Endodermal cell (in vitro differentiated cells): ENCODE measurements around the gene KCP. TPM values are rescaled to one million over a fixed set of nuclear protein-coding genes. Genes with fewer than 3 reads are reported as not detected.

Source experiments
- DNase-seq: peaks from one replicate; pipeline ENCODE4 v3.0.0-alpha.2; 2017
- H3K27ac ChIP-seq: 2 replicates; pipeline ENCODE4 v1.5.1; 2013; ENCODE audit warnings: mild to moderate bottlenecking, low read depth, low read length, moderate library complexity
- H3K27me3 ChIP-seq: 2 replicates; pipeline ENCODE4 v1.6.1; 2013; ENCODE audit warnings: mild to moderate bottlenecking, low read length, moderate library complexity; ENCODE audit not compliant: insufficient read depth, control insufficient read depth, poor library complexity, severe bottlenecking
- H3K36me3 ChIP-seq: 2 replicates; pipeline ENCODE4 v1.7.0; 2013; ENCODE audit warnings: mild to moderate bottlenecking, low read length, moderate library complexity; ENCODE audit not compliant: control insufficient read depth, insufficient read depth
- H3K4me1 ChIP-seq: one replicate; pipeline ENCODE4 v1.7.0; 2013; ENCODE audit warnings: low read length; ENCODE audit not compliant: control insufficient read depth, insufficient read depth
- H3K4me3 ChIP-seq: 2 replicates; pipeline ENCODE4 v1.5.1; 2013; ENCODE audit warnings: mild to moderate bottlenecking, low read length, moderate library complexity
- H3K9ac ChIP-seq: 2 replicates; pipeline ENCODE4 v1.6.1; 2013; ENCODE audit warnings: mild to moderate bottlenecking, low read length, moderate library complexity; ENCODE audit not compliant: poor library complexity, severe bottlenecking; ENCODE audit errors: extremely low read depth
- H3K9me3 ChIP-seq: 2 replicates; pipeline ENCODE4 v1.6.1; 2013; ENCODE audit warnings: mild to moderate bottlenecking, low read length, moderate library complexity; ENCODE audit not compliant: control insufficient read depth
- H3K27ac Mint-ChIP-seq: 2 replicates; pipeline ENCODE4 v1.8.0; 2020; ENCODE audit warnings: mixed read lengths
- H3K27me3 Mint-ChIP-seq: 2 replicates; pipeline ENCODE4 v1.8.0; 2021; ENCODE audit warnings: mild to moderate bottlenecking, mixed read lengths; ENCODE audit not compliant: insufficient read depth
- H3K36me3 Mint-ChIP-seq: 2 replicates; pipeline ENCODE4 v1.8.0; 2020; ENCODE audit warnings: low read depth, mixed read lengths
- H3K4me1 Mint-ChIP-seq: 2 replicates; pipeline ENCODE4 v1.8.0; 2020; ENCODE audit warnings: mixed read lengths
- H3K4me3 Mint-ChIP-seq: 2 replicates; pipeline ENCODE4 v1.8.0; 2020; ENCODE audit warnings: mild to moderate bottlenecking, moderate library complexity, mixed read lengths
- H3K9me3 Mint-ChIP-seq: 2 replicates; pipeline ENCODE4 v1.8.0; 2020; ENCODE audit warnings: mild to moderate bottlenecking, mixed read lengths
- CTCF ChIP-seq: fragments of 200-600 bp; sonication (generic); conservative IDR thresholded peaks from 2 replicates; pipeline ENCODE4 v1.5.0; 2021; ENCODE audit warnings: antibody characterized with exemption, mild to moderate bottlenecking
- WGBS, 2 experiments: methylation state at CpG; one replicate each; pipeline versions ENCODE4 v1.1.5 to v1.1.7; 2013; ENCODE audit warnings: missing lambda C conversion rate in 2 of 2, mixed read lengths in 1 of 2; ENCODE audit not compliant: insufficient coverage in 1 of 2, insufficient read length in 1 of 2; 5-methylcytosine and 5-hydroxymethylcytosine counted together
- total RNA-seq, 2 donors: library from RNA; stranded (reverse); fragmentation: NEBNext Ultra II Directional in 1 of 2; extraction: Animal tissue kit (Norgen Biotek cat#: 25700) in 1 of 2; gene quantifications; 2 replicates in 1 of 2; 3 replicates in 1 of 2; pipeline ENCODE4 v1.2.1, GENCODE V29; 2021

The KCP gene
- total RNA-seq, 2 donors from 2014 or later, result 21.1 to 33.3 TPM

- no peak overlapping the region for H3K4me3 Mint-ChIP-seq
- TF ChIP-seq CTCF, result peak; percentile 59
Measured at GRCh38 chr7:128954830-128955802, 44.6 kb upstream of the KCP start.

GRCh38 chr7:128954150-128954549 lies 43.6 kb upstream of the KCP start:
- Histone ChIP-seq H3K4me1 (peaks cover 2% of the 10 kb centered on the region), H3K9me3 (no peaks in the 10 kb centered on the region), H3K9ac (no peak overlapping the region), H3K27ac (no peak overlapping the region), H3K4me3 (no peak overlapping the region), H3K36me3 (peaks cover 80% of the 10 kb centered on the region), H3K27me3 (no peaks in the 10 kb centered on the region)
- no peak overlapping the region for H3K4me3 Mint-ChIP-seq
- WGBS, 2 experiments, result 91 to 100% methylated on average over 1 of the region's 2 CpGs
- no peaks in the 10 kb centered on the region for H3K9me3 Mint-ChIP-seq
- peaks cover 24% of the 10 kb centered on the region for H3K4me1 Mint-ChIP-seq
- H3K27ac Mint-ChIP-seq, result no peak overlapping the region
- no peak for DNase-seq
- TF ChIP-seq CTCF, result no peak
- H3K27me3 Mint-ChIP-seq, result no peaks in the 10 kb centered on the region
- H3K36me3 Mint-ChIP-seq, result peaks cover 54% of the 10 kb centered on the region

More at GRCh38 chr7:128954830-128955802, 44.6 kb upstream of the KCP start:
- H3K4me3 ChIP-seq, result no peak overlapping the region
- H3K27ac ChIP-seq, result no peak overlapping the region
- 84 to 86% methylated on average over 8 to 15 of the region's 15 CpGs for WGBS, 2 experiments
- no peak overlapping the region for H3K9ac ChIP-seq
- H3K9me3 Mint-ChIP-seq, result no peaks in the 10 kb centered on the region
- H3K36me3 Mint-ChIP-seq, result peaks cover 63% of the 10 kb centered on the region
- H3K27me3 ChIP-seq, result no peaks in the 10 kb centered on the region
- peaks cover 86% of the 10 kb centered on the region for H3K36me3 ChIP-seq
- no peaks in the 10 kb centered on the region for H3K9me3 ChIP-seq
- peaks cover 24% of the 10 kb centered on the region for H3K4me1 Mint-ChIP-seq
- H3K4me1 ChIP-seq, result peaks cover 2% of the 10 kb centered on the region
- DNase-seq, result peak; percentile 58
- no peak overlapping the region for H3K27ac Mint-ChIP-seq
- no peaks in the 10 kb centered on the region for H3K27me3 Mint-ChIP-seq

GRCh38 chr7:128951296-128951695 lies 40.8 kb upstream of the KCP start:
- H3K9me3 ChIP-seq, result no peaks in the 10 kb centered on the region
- no peaks in the 10 kb centered on the region for H3K27me3 Mint-ChIP-seq
- peaks cover 2% of the 10 kb centered on the region for H3K4me1 ChIP-seq
- peaks cover 33% of the 10 kb centered on the region for H3K36me3 Mint-ChIP-seq
- peaks cover 24% of the 10 kb centered on the region for H3K4me1 Mint-ChIP-seq
- DNase-seq, result no peak
- H3K4me3 Mint-ChIP-seq, result no peak overlapping the region
- H3K27ac Mint-ChIP-seq, result no peak overlapping the region
- H3K4me3 ChIP-seq, result no peak overlapping the region
- no peak for TF ChIP-seq CTCF
- no peaks in the 10 kb centered on the region for H3K9me3 Mint-ChIP-seq
- no peaks in the 10 kb centered on the region for H3K27me3 ChIP-seq
- 98 to 100% methylated on average over 2 to 5 of the region's 5 CpGs for WGBS, 2 experiments
- H3K9ac ChIP-seq, result no peak overlapping the region
- peaks cover 55% of the 10 kb centered on the region for H3K36me3 ChIP-seq
- H3K27ac ChIP-seq, result no peak overlapping the region
